Measurements from ENCODE around the gene CYGB. TPM values are rescaled to one million over a fixed set of nuclear protein-coding genes. Genes with fewer than 3 reads are reported as not detected.
A peak's percentile ranks its signal among the peaks of the same experiment; 100 is the strongest.
"Not testable (repeated sequence)": the region's sequence is repeated elsewhere in the genome, so short reads cannot be mapped to it uniquely, and the experiment has no call there.

Gene CYGB
- total and polyA plus RNA-seq, 10 of the 15 experiments (the other 5 are each of a cell fraction or from before 2014, with no cell fraction given): 0.34 TPM; not detected in 9

DNA sequence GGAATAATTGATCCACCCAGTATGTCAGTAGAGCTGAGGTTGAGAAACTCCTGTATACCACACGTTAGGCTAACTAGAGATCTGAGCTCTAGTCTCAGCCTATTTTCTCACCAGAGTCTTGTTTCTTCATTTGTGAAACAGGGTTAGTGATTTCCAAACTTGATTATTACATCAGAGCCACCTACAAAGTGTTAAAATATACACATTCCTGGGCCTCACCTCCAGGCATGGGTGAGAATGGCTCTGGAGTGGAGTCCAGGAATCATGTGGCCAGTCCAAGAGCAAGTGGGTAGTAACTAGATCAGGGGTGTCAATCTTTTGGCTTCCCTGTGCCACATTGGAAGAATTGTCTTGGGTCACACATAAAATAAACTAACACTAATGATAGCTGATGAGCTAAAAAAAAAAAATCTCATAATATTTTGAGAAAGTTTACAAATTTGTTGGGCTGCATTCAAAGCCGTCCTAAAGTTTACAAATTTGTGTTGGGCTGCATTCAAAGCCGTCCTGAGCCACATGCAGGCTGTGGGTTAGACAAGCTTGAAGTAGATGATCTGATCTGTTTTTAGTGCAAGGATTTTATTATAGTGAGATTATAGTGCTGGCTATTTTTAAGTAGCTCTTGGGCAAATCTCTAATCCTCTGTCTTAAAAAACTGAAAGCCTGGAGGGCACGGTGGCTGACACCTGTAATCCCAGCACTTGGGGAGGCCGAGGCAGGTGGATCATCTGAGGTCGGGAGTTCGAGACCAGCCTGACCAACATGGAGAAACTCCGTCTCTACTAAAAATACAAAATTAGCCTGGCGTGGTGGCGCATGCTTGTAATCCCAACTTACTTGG, 22.7 kb upstream of the CYGB start (continued):
- no peak for TF ChIP-seq DPF2 (IDR thresholded peaks at IDR 0.05)

DNA sequence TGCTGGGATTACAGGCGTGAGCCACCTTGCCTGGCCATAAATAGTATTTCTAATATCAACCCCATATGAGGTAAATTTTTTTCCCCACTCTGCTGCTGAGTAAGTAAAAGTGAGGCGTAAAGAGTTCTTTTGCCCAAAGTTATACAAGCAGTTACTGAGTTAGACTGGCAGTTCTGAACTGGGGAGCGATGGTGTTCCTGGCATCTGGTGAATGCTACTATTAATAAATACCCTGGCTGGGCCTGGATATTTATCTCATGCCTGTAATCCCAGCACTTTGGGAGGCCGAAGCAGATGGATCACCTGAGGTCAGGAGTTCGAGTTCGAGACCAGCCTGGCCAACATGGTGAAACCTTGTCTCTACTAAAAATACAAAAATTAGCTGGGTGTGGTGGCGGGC, 22.0 kb upstream of the CYGB start:
- Histone ChIP-seq H3K27ac (ENCODE audit: control insufficient read depth, insufficient read depth) (peak overlapping the region; percentile 95), H3K9ac (ENCODE audit: control insufficient read depth, insufficient read depth, low read length) (peak overlapping the region; percentile 99), H3K36me3 (ENCODE audit: control insufficient read depth in 2 of 2, insufficient read depth in 2 of 2, low read length in 1 of 2) (peaks cover 5 to 14% of the 10 kb centered on the region in 2 experiments), H3K4me3 (peak overlapping the region; percentile 74), H3K4me1 (ENCODE audit: control insufficient read depth, insufficient read depth, low read length) (peaks cover 17% of the 10 kb centered on the region), H3K79me2 (ENCODE audit: control insufficient read depth, insufficient read depth, low read length) (peaks cover 63% of the 10 kb centered on the region), H3K4me2 (ENCODE audit: control insufficient read depth, insufficient read depth) (peak overlapping the region; percentile 94)
- ATAC-seq; BruUV-seq (replicated peaks); FAIRE-seq; DNase-seq (ENCODE audit: low read depth, low spot score); H4K20me1 ChIP-seq (ENCODE audit: control insufficient read depth, insufficient read depth); in situ Hi-C loops (cut with MboI); H3K27me3 ChIP-seq (replicated peaks in 1 of 2; ENCODE audit: control insufficient read depth in 2 of 2, insufficient read depth in 2 of 2, low read length in 1 of 2); H2AFZ ChIP-seq (ENCODE audit: control insufficient read depth, low read depth, low read length); H3K9me3 ChIP-seq (replicated peaks; ENCODE audit: control insufficient read depth, insufficient read depth, low read length): not testable (repeated sequence)
- ChIA-PET POLR2A (interaction anchor here (1.2 to 1.8 kb wide), 6 partner anchors 8 to 64 kb away, joined by 3 to 6 read pairs (median 5); a partner anchor contains a TSS), CTCF (interaction anchor here (0.7 to 7.9 kb wide), 21 partner anchors 8 to 168 kb away, joined by 3 to 146 read pairs (median 4); partner anchors contain the start of gene METTL23), SMC1A (ENCODE audit: uncharacterized antibody, unreplicated experiment) (interaction anchor here (0.9 to 7.2 kb wide), 10 partner anchors 8 to 122 kb away, joined by 3 to 87 read pairs (median 6); no protein-coding TSS in a partner anchor), RAD21 (ENCODE audit: unreplicated experiment) (interaction anchor here (0.8 to 3.0 kb wide), 8 partner anchors 8 to 175 kb away, joined by 3 to 22 read pairs (median 4); no protein-coding TSS in a partner anchor)
- 90% methylated on average over 7 of the region's 7 CpGs for WGBS (ENCODE audit: insufficient coverage, insufficient replicate concordance, low lambda C conversion rate, missing lambda C conversion rate)
- intact Hi-C loops (cut with micrococcal nuclease; ENCODE audit: unreplicated experiment): loop anchor here (2.0 kb wide), 1 partner anchor 65 kb away; no protein-coding TSS in a partner anchor
